OCI-M1 (cell line): ENCODE results near the gene TRABD.
"Not testable (repeated sequence)": the region's sequence is repeated elsewhere in the genome, so short reads cannot be mapped to it uniquely, and the experiment has no call there.

Experiments
- DNase-seq: peaks from one replicate; lab custom pipeline; 2025; lab: John Stamatoyannopoulos, UW

The TRABD gene

DNA sequence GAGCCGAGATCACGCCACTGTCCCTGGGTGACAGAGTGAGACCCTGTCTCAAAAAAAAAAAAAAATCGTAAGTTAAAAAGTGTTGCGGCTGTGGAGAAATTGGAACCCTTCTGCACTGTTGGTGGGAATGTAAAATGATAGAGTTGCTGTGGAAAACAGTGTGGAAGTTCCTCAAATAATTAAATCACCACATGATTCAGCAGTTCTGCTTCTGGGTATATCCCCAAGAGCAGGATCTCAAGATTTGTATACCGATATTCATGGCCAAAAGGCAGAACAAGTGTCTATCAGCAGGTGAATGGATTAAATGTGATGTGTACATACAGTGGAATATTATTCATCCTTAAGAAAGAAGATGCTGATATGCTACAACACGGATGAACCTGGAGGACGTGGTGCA, 18.9 kb downstream of the TRABD start:
- no peak for DNase-seq

DNA sequence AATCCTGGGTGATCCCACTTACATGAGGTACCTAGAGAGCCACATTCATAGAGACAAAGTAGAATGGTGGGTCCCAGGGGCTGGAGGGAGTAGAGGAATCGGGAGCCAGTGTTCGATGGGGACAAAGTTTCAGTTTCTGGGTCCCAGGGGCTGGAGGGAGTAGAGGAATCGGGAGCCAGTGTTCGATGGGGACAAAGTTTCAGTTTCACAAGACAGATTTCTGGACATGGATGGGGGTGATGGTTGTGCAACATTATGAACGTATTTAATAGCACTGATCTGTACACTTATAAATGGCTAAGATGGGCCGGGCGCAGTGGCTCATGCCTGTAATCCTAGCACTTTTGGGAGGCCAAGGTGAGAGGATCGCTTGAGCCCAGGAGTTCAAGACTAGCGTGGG, 19.3 kb downstream of the TRABD start:
- not testable (repeated sequence) for DNase-seq

DNA sequence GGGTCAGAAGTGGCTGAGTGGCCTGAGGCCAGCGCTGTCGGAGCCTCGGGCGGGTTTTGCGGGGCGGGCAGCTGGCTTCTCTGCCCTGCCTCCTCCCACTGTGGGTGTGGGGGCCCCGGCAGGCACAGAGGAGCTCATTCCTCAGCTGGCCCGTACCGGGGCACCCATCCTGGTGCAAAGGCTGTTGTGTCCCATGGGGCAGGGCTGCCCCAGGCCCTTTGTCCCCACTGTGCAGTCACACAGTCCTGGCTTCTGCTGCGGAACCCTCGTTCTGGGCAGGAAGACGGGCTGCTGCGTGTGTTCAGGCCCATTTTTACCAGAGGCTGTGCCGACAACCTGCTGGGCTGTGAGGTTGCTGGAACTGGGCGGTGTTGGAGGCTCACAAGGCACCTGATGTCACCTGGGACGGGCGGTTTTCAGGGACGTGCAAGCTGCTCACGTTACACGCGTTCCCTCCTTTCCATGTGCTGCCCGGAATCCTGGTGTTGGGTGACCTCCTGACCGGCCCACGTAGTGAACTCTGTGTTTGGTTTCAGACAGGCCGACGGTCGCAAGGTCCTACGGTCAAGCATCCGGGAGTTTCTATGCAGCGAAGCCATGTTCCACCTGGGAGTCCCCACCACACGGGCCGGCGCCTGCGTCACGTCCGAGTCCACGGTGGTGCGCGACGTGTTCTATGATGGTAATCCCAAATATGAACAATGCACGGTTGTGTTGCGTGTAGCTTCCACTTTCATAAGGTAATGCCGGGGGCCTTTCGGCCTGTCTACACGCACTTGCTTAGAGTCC, 20.3 kb downstream of the TRABD start:
- DNase-seq, result no peak

DNA sequence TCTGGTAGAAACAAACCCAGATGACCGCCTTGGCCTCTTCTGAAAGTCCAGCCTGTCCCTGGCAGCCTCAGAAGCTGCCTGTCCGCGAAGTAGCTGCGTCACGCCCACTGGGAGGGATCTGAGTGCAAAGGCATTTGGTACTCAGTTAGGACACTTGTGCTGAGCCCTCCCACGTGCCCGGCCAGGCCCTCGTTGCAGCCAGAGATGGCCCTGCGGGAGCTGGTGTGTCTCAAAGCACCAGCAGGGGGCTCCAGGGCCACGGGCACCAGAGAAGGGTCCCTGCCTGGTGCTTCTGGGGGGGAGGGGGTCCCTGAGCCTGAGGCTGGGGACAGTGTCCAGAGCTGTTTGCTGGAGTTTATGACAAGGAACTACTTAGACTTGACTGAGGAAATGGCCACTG, 20.9 kb downstream of the TRABD start:
- DNase-seq, result peak; percentile 30

DNA sequence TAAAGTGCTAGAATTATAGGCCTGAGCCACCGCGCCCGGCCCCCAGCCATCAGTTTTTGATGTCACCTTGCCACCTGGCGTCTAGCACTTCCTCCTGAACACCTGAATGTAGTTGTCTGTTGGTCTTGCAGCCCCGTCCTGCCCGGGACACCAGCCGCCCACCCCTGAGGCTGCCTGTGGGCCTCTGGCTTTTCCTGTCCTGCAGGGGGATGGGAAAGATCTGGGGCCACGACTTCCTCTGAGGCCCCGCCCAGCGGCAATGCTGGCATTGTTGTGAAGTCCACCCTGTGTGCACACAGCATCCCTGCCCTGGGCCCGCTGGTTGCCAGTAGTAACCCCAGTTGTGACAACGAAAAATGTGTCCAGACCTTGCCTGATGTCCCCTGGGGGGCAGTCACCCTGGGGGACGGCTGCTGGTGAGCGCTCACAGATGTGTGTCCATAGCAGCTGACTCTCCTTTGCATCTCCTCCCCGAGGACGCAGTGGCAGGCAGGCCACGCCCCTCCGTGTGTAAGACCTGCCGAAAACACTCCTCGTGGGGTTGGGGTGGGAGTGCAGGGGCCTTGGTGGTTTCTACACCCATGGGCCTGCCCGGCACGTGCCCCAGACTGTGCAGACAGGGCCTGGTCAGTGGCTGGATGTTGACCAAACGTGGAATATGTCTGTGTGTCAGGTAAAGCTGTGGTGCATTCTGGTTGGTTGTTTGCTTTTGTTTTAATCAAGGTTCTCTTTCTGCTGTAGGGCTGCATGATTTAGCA, 21.8 kb downstream of the TRABD start:
- no peak for DNase-seq

DNA sequence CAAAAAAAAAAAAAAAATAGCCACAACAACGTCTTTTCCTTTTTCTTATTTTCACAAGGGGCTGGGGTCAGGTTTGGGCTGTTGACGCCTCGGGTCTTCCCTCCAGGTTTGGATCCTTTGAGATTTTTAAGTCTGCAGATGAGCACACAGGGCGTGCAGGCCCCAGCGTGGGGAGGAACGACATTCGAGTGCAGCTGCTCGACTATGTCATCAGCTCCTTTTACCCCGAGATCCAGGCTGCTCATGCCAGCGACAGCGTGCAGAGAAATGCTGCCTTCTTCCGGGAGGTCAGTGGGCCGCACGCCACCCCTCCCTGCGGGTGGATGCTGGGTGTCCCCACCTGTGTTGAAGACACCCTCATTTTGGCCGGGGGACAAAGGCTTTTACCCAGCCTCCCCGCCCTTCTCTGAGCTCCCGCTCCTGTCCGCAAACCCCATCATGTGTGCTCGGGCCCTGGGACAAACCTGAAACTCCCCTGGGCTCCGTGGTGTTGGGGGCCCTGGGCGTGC, 22.8 kb downstream of the TRABD start:
- DNase-seq, result no peak

DNA sequence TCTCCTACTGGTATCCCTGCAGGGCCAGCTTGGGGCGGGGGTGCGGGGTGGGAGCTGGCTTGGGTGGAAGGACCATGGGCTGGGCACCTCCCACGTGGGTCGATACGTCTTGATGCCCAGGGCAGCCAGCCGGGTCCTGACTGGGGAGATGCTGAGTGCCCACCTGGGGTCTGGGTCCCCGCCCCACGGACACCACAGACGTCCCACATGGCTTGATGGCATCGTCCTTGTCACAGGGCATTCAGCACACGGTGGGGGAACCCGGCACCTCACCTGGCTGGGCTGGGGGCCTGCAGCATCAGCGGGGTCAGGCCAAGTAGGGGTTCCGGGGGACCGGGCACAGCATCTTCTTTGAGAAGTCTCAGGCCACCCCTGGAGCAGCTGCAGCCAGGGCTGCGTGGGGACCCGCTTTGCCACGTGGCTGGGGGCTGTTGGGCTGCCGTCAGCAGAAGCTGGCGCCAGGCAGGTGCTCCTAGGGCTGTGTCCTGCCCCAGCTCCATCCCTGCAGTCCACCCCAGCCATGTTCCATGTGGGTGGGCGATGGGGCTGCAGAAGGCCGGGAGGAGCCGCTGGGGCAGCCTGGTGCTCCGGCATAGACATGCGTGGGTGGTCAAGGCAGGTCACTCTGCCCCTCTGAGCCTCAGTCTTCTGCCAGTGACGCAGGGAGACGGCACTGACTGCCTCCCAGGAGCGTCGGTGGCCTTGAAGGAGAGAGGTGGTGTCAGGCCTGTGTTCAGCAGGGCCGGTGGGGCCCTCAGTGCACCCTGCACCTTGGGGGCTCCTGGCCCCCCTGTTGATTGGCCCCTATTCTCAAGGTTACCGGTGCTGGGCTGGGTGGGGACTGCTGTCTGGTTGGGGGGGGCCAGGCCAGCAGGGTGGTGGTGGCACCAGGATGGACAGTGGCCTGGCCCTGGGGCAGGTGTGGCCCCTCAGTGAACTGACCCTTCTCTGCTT, 23.5 kb downstream of the TRABD start:
- no peak for DNase-seq

DNA sequence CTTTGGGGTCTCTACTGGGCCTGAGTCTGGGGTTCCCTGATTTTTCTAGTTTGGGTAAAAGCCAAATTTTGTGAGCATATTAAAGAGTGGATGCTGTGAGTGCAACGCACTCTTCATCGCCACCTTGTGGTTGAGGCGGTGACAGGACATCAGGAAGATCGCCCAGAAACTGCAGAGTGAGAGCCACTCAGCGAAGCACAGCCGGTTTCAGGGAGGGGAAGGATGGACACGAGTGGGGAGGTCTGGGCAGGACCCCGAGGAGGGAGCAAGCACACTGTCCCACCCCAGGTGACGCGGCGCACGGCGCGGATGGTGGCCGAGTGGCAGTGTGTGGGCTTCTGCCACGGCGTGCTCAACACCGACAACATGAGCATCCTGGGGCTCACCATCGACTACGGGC, 24.2 kb downstream of the TRABD start:
- DNase-seq, result peak; percentile 72

DNA sequence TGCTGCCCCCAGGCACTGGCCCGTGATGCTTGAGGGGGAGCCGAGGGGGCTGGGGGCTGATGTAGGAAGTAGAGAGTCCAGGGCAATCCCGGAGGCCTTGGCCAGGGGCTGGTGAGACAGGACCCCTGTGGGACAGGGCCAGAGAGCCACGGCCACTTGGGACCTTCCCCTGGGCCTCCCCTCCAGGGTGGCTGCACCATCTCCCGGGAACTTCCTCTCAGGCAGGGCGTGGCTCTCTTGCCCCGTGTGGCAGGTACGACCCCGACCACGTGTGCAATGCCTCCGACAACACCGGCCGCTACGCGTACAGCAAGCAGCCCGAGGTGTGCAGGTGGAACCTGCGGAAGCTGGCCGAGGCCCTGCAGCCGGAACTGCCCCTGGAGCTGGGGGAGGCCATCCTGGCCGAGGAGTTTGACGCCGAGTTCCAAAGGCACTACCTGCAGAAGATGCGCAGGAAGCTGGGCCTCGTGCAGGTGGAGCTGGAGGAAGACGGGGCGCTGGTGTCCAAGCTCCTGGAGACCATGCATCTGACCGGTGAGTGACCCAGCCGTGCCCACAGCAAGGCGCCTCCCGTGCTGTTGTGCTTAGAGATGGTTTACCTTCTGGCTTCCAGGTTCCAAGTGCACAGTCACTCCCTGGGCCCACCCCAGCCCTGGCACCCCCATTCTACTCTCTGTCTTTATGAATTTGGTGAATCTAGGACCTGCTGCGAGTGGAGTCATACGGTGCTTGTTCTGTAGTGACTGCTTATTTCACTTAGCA, 24.8 kb downstream of the TRABD start:
- no peak for DNase-seq

DNA sequence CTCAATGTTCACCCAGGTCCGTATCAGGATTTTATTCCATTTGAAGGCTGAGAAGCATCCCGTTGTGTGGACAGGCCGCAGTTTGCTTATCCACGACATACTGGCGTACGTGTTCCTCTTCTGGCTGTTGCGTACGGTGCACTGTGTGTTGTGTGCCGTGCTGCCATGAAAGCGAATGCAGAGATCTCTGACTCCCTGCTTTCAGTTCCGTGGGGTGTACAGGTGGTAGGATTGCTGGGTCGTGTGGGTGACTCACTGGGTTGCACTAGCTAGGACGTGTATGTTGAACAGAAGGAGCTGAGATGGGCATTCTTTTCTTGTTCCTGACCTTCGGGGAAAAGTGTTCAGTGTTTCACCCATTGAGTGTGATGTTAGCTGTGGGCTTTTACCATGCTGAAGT, 25.4 kb downstream of the TRABD start:
- DNase-seq, result no peak

DNA sequence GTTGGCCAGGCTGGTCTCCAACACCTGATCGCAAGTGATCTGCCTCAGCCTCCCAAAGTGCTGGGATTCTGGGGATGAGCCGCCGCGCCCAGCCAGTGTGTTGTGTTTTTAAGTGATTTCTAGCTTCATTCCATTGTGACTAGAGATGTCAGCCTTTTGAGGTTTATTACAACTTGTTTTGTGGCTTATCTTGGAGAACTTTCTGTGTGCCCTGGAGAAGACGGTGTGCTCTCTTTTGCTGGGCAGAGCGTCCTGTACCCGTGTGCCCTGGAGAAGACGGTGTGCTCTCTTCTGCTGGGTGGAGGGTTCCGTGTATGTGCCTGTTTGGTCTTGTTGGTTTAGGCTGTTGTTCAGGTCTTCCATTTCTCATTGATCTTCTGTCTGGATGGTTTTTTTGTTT, 27.6 kb downstream of the TRABD start:
- no peak for DNase-seq

DNA sequence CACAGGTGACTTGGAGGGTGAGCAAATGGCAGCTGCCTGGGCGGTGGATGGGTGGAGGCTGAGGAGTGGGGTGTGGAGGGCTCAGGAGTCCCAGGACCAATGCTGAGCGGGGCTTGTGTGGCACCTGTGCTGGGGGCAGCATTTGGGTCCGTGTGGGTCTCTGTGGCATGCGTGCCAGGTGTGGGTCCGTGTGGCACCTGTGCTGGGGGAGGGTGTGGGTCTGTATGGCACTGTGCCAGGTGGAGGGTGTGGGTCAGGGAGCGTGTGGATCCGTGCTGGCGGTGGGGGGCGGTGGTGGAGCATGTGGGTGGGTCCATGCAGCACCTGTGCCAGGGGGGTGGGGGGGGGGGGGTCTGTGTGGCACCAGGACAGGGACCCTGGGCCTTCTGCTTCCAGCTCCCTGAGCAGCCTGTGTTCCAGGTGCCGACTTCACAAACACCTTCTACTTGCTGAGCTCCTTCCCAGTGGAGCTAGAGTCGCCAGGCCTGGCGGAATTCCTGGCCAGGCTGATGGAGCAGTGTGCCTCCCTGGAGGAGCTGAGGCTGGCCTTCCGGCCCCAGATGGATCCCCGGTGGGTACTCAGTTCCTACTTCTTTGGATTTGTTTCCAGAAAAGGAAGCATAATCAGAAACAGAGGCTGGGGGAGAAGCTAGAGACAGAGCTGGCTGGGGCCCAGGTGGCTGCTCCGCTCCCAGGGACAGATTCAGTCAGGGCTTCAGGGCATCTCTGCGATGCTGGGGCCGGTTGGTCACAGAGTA, 29.8 kb downstream of the TRABD start:
- no peak for DNase-seq

DNA sequence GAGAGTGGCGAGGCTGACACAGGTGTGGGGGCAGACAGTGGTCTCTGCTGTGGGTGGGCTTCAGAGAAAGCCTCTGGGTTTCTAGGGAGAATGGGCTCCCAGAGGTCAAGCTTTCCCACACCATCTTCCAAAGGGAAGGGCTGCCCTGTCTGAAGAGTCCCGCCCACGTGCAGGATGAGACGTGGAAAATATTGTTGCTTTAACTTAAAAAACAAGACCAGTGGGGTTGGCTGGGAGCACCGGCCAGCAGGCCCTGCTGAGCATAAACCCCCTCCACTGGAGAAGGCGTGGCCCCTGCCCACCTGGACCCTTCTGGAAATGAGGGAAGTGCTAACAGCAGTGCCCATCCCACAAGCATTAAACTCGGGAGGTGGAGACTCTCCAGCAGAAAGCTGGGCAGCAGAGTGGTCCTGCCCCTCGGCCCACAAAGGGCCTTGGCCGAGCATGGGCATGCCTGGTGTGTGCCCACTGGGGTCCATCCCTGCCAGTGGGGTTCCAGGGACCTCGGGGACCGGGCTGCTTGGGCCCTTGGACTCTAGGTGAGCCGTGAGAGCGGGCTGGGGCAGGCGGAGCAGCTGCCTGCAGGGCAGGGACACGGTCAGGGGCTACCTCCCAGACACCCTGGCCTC, 30.5 kb downstream of the TRABD start:
- no peak for DNase-seq

DNA sequence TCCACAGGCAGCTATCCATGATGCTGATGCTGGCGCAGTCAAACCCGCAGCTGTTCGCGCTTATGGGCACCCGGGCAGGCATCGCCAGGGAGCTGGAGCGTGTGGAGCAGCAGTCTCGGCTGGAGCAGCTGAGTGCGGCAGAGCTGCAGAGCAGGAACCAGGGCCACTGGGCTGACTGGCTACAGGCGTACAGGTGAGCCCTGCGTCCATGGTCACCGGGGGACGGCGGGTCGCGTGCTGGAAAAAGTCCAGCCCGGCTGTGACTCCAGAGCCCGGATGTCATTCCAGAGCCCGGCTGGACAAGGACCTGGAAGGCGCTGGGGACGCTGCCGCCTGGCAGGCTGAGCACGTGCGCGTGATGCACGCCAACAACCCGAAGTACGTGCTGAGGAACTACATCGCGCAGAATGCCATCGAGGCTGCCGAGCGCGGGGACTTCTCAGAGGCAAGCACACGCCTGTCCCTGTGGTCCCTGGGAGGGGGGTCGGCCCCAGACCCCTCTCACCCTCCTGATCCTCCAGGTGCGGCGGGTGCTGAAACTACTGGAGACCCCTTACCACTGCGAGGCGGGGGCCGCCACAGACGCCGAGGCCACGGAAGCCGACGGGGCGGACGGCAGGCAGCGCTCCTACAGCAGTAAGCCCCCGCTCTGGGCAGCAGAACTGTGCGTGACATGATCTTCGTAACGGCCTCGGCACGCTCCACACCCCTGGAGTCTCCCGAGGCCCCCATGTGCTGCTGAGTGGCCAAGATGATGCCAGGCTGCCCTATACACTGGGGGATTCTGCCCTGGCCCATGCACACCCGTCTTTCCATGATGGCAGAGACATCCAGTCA, 31.2 kb downstream of the TRABD start:
- DNase-seq, result no peak

DNA sequence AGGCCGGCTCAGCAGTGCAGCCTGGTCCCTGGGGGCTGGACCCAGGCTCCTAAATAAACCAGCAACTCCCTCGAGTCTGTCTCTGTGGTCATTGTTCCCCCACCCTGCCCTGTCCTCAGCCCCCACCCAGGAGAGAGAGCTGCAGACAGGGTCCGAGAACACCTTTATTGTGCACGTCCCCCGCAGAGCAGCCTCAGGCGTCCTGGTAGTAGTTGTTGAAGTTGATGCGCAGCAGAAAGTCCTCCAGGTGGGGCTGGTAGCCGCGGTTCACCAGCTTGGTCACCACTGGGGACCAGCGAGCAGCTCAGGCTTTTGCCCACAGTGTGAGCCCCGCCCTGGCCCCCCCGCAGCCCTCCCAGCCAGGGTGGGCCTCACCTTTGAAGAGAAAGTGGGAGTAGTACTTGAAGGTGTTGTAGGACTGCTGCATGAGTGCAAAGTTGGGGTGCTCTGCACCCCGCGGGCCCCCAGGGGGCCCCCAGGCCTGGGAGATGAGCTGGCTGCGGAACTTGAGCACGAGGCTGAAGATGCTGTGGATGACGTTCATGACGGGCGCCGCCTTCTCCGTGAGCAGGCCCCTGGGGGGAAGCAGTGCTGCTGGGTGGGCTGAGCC, 31.9 kb downstream of the TRABD start:
- no peak for DNase-seq

DNA sequence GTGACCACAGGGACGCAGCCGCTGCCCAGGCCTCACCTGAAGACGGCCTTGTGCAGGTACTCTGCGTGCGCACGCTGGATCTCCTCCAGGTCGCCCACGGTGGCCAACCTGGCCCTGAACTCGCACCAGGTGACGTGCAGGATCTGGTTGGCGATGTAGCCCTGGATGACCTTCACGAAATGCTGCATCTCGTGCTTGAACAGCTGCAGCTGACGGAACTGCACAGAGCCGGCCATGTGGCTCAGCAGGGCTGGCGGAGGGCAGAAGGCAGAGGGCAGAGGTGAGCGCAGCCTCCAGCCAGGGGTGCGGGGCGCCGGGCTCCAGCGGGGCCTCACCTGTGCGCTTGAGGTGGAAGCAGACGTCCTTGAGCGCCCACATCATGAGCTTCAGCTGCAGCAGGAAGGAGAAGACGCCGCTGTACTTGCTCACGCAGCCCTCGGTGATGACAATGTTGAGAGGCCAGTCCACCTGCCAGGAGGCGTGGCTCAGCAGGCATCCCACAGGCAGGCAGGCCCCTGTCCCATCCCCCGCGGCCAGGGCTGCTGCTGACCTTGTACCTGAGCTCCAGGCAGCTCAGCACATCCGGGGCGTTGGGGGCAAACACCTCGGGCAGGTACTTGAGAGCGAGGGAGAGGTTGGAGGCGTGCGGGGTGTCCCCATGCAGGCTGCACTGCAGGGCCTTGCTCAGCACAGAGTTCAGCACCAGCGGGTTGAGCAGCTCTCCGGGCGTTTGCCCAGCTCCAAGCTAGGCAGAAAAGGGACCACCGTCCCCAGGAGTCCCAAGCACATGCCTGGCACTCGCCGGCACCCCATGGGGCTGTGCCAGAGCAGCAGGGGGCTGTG, 32.7 kb downstream of the TRABD start:
- DNase-seq, result no peak

DNA sequence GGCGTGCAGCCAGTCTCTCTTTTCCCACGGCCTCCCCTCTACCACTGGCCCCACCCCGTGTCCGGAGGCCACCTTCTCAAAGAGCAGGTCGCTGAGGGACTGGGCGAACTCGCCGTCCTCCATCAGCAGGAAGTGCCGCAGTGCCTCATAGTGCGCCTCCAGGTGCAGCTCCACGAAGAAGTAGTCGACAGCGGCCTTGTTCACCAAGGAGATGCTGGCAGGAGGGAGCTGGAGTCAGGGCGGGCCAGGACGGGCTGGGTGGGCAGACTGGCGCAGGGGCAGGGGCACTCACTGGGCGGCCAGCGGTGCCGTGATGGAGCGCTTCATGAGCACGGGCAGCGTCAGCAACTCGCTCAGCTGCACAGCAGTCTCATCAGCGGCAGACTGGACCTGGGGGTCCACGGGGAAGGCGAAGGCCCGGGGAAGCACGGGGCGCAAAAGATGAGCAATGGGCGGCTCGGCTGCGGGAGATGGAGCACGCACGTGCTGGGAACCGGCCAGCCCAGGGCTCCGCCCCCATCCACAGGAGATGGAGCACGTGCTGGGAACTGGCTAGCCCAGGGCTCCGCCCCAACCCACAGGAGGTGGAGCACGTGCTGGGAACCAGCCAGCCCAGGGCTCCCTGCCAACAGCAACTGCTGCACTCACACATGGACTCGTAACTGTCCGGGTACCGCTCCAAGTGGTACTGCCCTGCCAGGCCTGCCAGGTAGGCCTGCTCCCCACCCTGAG, 33.4 kb downstream of the TRABD start:
- DNase-seq, result peak; percentile 37
